GM12801 (cell line): Measurements from ENCODE around the gene TMC6.

Source experiments
- TF ChIP-seq, protein P1 (sequence below): IDR thresholded peaks from one replicate; pipeline ENCODE4 v1.5.1; 2011; ENCODE audit warnings: control low read depth; ENCODE audit not compliant: insufficient read length; ENCODE audit errors: extremely low read depth

Gene TMC6

GRCh38 chr17:78063489-78063888 is 65.1 kb downstream of the TMC6 start:
- TF ChIP-seq, protein P1, sequence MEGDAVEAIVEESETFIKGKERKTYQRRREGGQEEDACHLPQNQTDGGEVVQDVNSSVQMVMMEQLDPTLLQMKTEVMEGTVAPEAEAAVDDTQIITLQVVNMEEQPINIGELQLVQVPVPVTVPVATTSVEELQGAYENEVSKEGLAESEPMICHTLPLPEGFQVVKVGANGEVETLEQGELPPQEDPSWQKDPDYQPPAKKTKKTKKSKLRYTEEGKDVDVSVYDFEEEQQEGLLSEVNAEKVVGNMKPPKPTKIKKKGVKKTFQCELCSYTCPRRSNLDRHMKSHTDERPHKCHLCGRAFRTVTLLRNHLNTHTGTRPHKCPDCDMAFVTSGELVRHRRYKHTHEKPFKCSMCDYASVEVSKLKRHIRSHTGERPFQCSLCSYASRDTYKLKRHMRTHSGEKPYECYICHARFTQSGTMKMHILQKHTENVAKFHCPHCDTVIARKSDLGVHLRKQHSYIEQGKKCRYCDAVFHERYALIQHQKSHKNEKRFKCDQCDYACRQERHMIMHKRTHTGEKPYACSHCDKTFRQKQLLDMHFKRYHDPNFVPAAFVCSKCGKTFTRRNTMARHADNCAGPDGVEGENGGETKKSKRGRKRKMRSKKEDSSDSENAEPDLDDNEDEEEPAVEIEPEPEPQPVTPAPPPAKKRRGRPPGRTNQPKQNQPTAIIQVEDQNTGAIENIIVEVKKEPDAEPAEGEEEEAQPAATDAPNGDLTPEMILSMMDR: no peak

DNA sequence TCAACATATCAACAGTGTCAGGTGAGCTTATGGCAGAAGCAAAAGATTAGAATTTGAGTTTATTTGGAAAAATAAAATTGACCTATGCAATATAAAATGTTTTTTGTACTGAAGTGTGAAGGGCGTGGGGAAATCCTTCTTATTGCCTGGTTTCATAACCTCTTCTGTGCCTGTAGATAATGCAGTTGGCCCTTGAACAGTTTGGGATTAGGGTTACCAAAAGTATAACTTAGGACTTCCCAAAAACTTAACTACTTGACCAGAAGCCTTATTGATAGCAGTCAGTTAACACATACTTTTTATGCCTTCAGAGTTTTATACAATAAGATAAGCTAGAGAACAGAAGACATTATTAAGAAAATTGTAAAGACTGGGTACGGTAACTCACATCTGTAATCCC is 66.0 kb downstream of the TMC6 start:
- TF ChIP-seq, protein P1: no peak
